MCF 10A (cell line): ENCODE data around the gene CTCF. TPM values are rescaled to one million over a fixed set of nuclear protein-coding genes. Genes with fewer than 3 reads are reported as not detected.

Source experiments
- BruUV-seq: library from RNA; stranded (reverse); fragments of 400-500 nt; replicated peaks from 2 replicates; lab custom pipeline; 2021; lab: Mats Ljungman, UMichigan
- CTCF ChIA-PET: fragments of 300-600 bp; sonication (Branson Sonifier 250); formaldehyde crosslinking; extraction: SDS; loops from one replicate; lab custom pipeline; 2021; ENCODE audit warnings: antibody characterized with exemption, inconsistent platforms; lab: Yijun Ruan, JAX
- POLR2A ChIA-PET: fragments of 300-600, 350-650 bp; sonication (Branson Sonifier 250); formaldehyde crosslinking; extraction: SDS; loops from one replicate; lab custom pipeline; 2020; ENCODE audit warnings: antibody characterized with exemption, inconsistent platforms; lab: Yijun Ruan, JAX
- DNase-seq: peaks from one replicate; pipeline ENCODE4 v3.0.0-alpha.2; 2018; ENCODE audit not compliant: unreplicated experiment
- H3K27ac Mint-ChIP-seq: one replicate; pipeline ENCODE4 v1.8.0; 2022; ENCODE audit warnings: mild to moderate bottlenecking, low read depth, mixed read lengths; ENCODE audit not compliant: unreplicated experiment
- H3K27me3 Mint-ChIP-seq: one replicate; pipeline ENCODE4 v1.8.0; 2022; ENCODE audit warnings: mixed read lengths; ENCODE audit not compliant: insufficient read depth, unreplicated experiment
- H3K36me3 Mint-ChIP-seq: one replicate; pipeline ENCODE4 v1.8.0; 2022; ENCODE audit warnings: mild to moderate bottlenecking, moderate library complexity, mixed read lengths; ENCODE audit not compliant: insufficient read depth, unreplicated experiment
- H3K4me1 Mint-ChIP-seq: one replicate; pipeline ENCODE4 v1.8.0; 2022; ENCODE audit warnings: mixed read lengths; ENCODE audit not compliant: insufficient read depth, unreplicated experiment
- H3K4me3 Mint-ChIP-seq: one replicate; pipeline ENCODE4 v1.8.0; 2022; ENCODE audit warnings: mild to moderate bottlenecking, moderate library complexity, mixed read lengths; ENCODE audit not compliant: unreplicated experiment
- H3K9me3 Mint-ChIP-seq: one replicate; pipeline ENCODE4 v1.8.0; 2022; ENCODE audit warnings: mixed read lengths; ENCODE audit not compliant: unreplicated experiment
- intact Hi-C: fragments of 100-400 bp; cut with micrococcal nuclease; formaldehyde crosslinking; loops from 2 replicates; pipeline ENCODE4 v1.14.1; 2022
- total RNA-seq: library from RNA; stranded (reverse); gene quantifications from 2 replicates; pipeline ENCODE4 v1.2.3, GENCODE V29; 2022
- TF ChIP-seq, protein P1 (sequence below): fragments of 200-600 bp; IDR thresholded peaks from one replicate; pipeline ENCODE4 v1.8.0; 2022; ENCODE audit warnings: antibody characterized with exemption, mild to moderate bottlenecking; ENCODE audit not compliant: unreplicated experiment

CTCF gene
- total RNA-seq, 1 experiment from 2014 or later: 40.6 TPM

DNA sequence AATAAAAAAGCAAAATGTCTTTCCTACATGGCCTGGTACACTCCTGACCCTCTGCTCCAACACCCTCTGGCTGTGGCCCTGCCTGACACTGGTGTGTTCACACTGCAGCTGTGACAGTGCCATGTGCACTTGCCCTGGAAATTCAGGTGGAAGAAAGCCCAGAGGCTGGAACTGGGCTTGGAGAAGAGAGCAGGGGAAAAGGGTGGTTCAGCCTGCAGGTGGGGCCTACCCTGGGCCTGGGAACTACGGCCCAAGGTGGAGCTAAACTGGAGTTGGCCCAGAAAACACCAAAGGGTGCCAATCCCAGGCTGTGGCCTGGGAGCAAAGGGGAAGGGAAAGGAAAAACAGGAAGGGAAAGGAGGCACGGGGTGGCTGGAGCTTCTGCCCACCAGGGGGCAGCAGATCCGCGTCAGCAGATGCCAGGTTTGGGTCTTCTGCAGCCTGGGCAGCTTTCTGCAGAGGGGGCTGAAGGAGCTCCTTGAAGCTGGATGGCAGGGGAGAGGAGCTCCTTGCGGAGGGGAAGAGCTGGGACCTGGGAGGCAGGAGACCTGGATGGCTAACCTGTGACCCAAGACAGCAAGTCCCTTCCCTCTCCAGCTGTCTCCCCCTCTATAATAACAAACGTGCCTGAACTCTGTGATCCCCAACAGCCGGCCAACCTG lies 15.4 kb upstream of the CTCF start:
- Mint-ChIP-seq H3K27ac (peak overlapping the region; percentile 86), H3K9me3 (no peaks in the 10 kb centered on the region), H3K27me3 (no peaks in the 10 kb centered on the region), H3K4me1 (peaks cover 38% of the 10 kb centered on the region), H3K4me3 (no peak overlapping the region), H3K36me3 (peaks cover 6% of the 10 kb centered on the region)
- no TSS peak for BruUV-seq
- TF ChIP-seq, protein P1, sequence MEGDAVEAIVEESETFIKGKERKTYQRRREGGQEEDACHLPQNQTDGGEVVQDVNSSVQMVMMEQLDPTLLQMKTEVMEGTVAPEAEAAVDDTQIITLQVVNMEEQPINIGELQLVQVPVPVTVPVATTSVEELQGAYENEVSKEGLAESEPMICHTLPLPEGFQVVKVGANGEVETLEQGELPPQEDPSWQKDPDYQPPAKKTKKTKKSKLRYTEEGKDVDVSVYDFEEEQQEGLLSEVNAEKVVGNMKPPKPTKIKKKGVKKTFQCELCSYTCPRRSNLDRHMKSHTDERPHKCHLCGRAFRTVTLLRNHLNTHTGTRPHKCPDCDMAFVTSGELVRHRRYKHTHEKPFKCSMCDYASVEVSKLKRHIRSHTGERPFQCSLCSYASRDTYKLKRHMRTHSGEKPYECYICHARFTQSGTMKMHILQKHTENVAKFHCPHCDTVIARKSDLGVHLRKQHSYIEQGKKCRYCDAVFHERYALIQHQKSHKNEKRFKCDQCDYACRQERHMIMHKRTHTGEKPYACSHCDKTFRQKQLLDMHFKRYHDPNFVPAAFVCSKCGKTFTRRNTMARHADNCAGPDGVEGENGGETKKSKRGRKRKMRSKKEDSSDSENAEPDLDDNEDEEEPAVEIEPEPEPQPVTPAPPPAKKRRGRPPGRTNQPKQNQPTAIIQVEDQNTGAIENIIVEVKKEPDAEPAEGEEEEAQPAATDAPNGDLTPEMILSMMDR: peak; percentile 89
- POLR2A ChIA-PET: interaction anchor here (0.6 to 2.1 kb wide), 15 partner anchors 9 to 369 kb away, joined by 3 to 14 read pairs (median 4); partner anchors contain the start of genes ACD, CTCF and GFOD2
- peak; percentile 75 for DNase-seq
- CTCF ChIA-PET: interaction anchor here (0.5 to 6.1 kb wide), 48 partner anchors 10 to 828 kb away, joined by 3 to 60 read pairs (median 4); partner anchors contain the start of genes ATP6V0D1, C16orf86, CARMIL2 and CTCF
- intact Hi-C loops: loop anchor here (1.0 kb wide), 2 partner anchors 15 to 26 kb away; partner anchors contain the start of gene CTCF

DNA sequence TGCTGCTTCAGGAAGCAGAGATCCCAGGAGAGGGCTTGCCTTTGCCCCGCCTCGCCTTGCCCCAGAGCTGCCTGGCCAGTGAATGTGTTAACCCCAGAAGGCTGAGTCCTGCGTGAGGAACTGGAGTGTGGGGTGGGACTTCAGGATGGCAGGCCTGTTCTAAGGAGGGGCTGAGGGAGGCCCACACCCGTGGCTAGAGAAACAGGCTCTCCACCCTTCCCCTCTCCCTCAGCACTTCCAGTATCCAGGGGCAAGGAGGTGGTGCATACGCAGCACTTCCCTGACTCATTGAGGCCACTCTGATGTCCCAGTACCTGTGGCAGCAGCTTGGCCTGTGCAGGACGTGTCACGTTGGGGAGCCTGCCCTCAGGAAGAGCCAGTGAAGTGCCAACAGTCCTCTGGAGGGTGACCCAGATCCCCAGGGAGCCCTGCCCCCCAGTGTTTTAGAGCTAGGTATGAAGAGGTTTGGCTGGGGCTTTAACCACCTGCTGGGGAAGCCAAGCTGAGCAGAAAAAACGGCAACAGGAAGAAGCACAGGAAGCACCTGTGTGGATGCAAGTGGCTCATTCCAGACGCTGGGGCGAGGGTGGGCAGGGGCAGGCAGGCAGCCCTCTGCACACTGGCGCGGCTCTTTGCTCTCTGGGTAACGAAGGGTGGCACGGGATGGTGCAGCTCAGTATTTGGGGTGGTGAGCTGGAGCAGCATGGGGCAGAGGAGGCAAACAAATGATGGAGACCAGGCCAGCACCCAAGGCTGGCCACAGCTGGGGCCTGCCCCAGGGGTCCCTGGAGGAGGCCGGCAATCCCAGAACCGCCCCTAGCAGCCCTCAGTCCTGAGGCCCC lies 14.7 kb upstream of the CTCF start:
- TF ChIP-seq, protein P1: no peak

DNA sequence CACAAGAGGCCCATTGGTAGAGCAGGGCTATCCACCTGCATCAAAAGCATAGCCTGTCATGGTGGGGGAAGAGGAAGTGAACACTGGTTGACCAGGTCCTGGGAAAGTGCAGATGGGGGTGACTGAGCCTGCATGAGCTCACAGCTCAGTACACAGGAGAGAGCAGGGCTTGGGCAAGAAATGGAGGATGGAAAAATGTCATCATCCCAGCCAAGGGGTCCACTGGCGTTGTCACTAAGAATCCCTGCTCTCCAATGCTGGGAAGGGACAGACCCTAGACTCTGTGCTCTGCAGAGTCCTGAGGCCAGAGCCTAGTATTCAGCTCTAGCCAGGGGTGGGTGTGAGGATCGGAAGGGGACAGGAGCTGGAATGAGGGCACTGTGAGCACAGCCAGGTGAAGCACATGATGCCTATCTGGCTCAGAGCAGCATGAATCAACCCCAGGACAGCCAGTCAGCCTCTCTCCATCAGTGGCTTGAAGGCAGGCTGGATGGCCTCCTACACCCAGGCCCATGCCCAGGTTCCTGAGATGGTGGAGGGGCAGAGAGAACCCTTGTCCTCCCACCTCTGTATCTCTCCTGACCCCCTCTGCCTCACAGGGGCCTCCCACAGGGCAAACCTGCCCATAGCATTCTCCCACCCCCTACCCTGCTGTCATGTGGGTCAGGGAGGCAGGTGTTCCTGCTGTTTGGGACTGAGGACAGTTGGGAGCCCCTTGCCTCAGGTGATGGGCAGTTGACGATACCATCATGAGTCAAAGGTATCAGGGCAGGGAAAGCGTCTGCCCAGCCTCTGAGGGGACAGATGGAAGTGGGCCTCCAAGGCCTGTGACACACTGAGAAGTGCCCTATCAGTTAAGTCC lies 13.8 kb upstream of the CTCF start:
- TF ChIP-seq, protein P1: no peak
- intact Hi-C loops: no loop called here
- DNase-seq: no peak
- Mint-ChIP-seq H3K27me3 (no peaks in the 10 kb centered on the region), H3K36me3 (peaks cover 6% of the 10 kb centered on the region), H3K4me3 (no peak overlapping the region), H3K4me1 (peaks cover 33% of the 10 kb centered on the region), H3K9me3 (no peaks in the 10 kb centered on the region), H3K27ac (peak overlapping the region; percentile 86)
- ChIA-PET CTCF (interaction anchor here (0.6 to 6.1 kb wide), 14 partner anchors 9 to 387 kb away, joined by 3 to 60 read pairs (median 6); partner anchors contain the start of genes C16orf86, CTCF, ENKD1 and RIPOR1), POLR2A (interaction anchor here (2.0 to 2.1 kb wide), 2 partner anchors 8 to 13 kb away, joined by 8 to 14 read pairs; partner anchors contain the start of gene CTCF)
- BruUV-seq: no TSS peak

More for the DNA sequence above, 14.7 kb upstream of the CTCF start:
- no peak for DNase-seq
- ChIA-PET POLR2A (interaction anchor here (0.7 to 2.1 kb wide), 12 partner anchors 9 to 369 kb away, joined by 3 to 14 read pairs (median 4); partner anchors contain the start of genes CTCF and GFOD2), CTCF (interaction anchor here (0.5 to 6.1 kb wide), 40 partner anchors 10 to 559 kb away, joined by 3 to 60 read pairs (median 4); partner anchors contain the start of genes ATP6V0D1, C16orf86, CARMIL2 and CTCF)
- intact Hi-C loops: loop anchor here (1.0 kb wide), 2 partner anchors 15 to 26 kb away; partner anchors contain the start of gene CTCF
- peaks cover 6% of the 10 kb centered on the region for H3K36me3 Mint-ChIP-seq
- no peaks in the 10 kb centered on the region for H3K27me3 Mint-ChIP-seq
- peak overlapping the region; percentile 86 for H3K27ac Mint-ChIP-seq
- peaks cover 33% of the 10 kb centered on the region for H3K4me1 Mint-ChIP-seq
- BruUV-seq: no TSS peak
- H3K9me3 Mint-ChIP-seq: no peaks in the 10 kb centered on the region
- H3K4me3 Mint-ChIP-seq: no peak overlapping the region
